CD14-positive monocyte (primary cell): ENCODE measurements around the gene FBN1. TPM values are rescaled to one million over a fixed set of nuclear protein-coding genes. Genes with fewer than 3 reads are reported as not detected.

ENCODE experiments used
- DNase-seq, 3 donors: peaks; one replicate each; pipeline ENCODE4 v3.0.0-alpha.2; 2011 to 2022
- H2AFZ ChIP-seq: 2 replicates; pipeline ENCODE4 v1.6.0; 2012; ENCODE audit warnings: mild to moderate bottlenecking, low read depth, low read length, inconsistent platforms; ENCODE audit not compliant: insufficient read depth, poor library complexity, severe bottlenecking
- H3K27ac ChIP-seq, 2 donors: 1 replicate in 1 of 2; 2 replicates in 1 of 2; pipeline ENCODE4 v1.5.1; 2012 to 2013; ENCODE audit warnings: low read length in 2 of 2, control low read depth in 1 of 2, inconsistent platforms in 1 of 2, low read depth in 1 of 2, mild to moderate bottlenecking in 1 of 2
- H3K27me3 ChIP-seq, 2 donors: one replicate each; pipeline versions ENCODE4 v1.6.0 to v1.6.1; 2011 to 2013; ENCODE audit warnings: low read length in 2 of 2; ENCODE audit not compliant: control insufficient read depth in 2 of 2, insufficient read depth in 2 of 2
- H3K36me3 ChIP-seq, 2 donors: replicated peaks in 1 of 2; 1 replicate in 1 of 2; 2 replicates in 1 of 2; pipeline versions ENCODE4 v1.5.1 to v1.6.1; 2012 to 2013; ENCODE audit warnings: low read length in 2 of 2, control low read depth in 1 of 2, inconsistent platforms in 1 of 2, mild to moderate bottlenecking in 1 of 2; ENCODE audit not compliant: insufficient read depth in 2 of 2, control insufficient read depth in 1 of 2
- H3K4me1 ChIP-seq, 2 donors: 1 replicate in 1 of 2; 2 replicates in 1 of 2; pipeline versions ENCODE4 v1.5.1 to v1.6.1; 2012 to 2013; ENCODE audit warnings: low read length in 2 of 2, control low read depth in 1 of 2, inconsistent platforms in 1 of 2, mild to moderate bottlenecking in 1 of 2, moderate library complexity in 1 of 2; ENCODE audit not compliant: insufficient read depth in 2 of 2, control insufficient read depth in 1 of 2
- H3K4me2 ChIP-seq: replicated peaks from 2 replicates; pipeline ENCODE3; 2012; ENCODE audit warnings: low read length, moderate library complexity, mild to moderate bottlenecking; ENCODE audit not compliant: poor library complexity, severe bottlenecking; ENCODE audit errors: extremely low read depth
- H3K4me3 ChIP-seq, 3 experiments: fragments of 200-600 bp in 1 of 3; sonication (generic) in 1 of 3; replicated peaks in 1 of 3; 1 replicate in 2 of 3; 2 replicates in 1 of 3; pipeline ENCODE4 v1.5.1; 2011 to 2013; ENCODE audit warnings: low read length in 3 of 3, mild to moderate bottlenecking in 3 of 3, control low read depth in 2 of 3, low read depth in 2 of 3, inconsistent platforms in 1 of 3, moderate library complexity in 1 of 3
- H3K79me2 ChIP-seq: 2 replicates; pipeline ENCODE4 v1.6.0; 2012; ENCODE audit warnings: mild to moderate bottlenecking, control low read depth, inconsistent platforms, low read length, moderate library complexity; ENCODE audit not compliant: insufficient read depth
- H3K9ac ChIP-seq: 2 replicates; pipeline ENCODE4 v1.6.0; 2017; ENCODE audit warnings: low read length, mild to moderate bottlenecking; ENCODE audit not compliant: insufficient read depth, poor library complexity, severe bottlenecking
- H3K9me3 ChIP-seq, 2 donors: replicated peaks in 1 of 2; 1 replicate in 1 of 2; 2 replicates in 1 of 2; pipeline versions ENCODE4 v1.5.1 to v1.6.1; 2012 to 2013; ENCODE audit warnings: low read length in 2 of 2, control low read depth in 1 of 2; ENCODE audit not compliant: control insufficient read depth in 1 of 2, insufficient read depth in 1 of 2
- H4K20me1 ChIP-seq: 2 replicates; pipeline ENCODE4 v1.6.0; 2012; ENCODE audit warnings: mild to moderate bottlenecking, low read length, control low read depth, moderate library complexity; ENCODE audit not compliant: insufficient read depth
- H3K27ac Mint-ChIP-seq, 7 donors: one replicate each; pipeline ENCODE4 v1.8.0; 2020; ENCODE audit warnings: mild to moderate bottlenecking in 7 of 7, mixed read lengths in 7 of 7, moderate library complexity in 6 of 7, inconsistent platforms in 2 of 7
- H3K27me3 Mint-ChIP-seq, 3 donors: one replicate each; pipeline ENCODE4 v1.8.0; 2021 to 2022; ENCODE audit warnings: low read depth in 3 of 3, mild to moderate bottlenecking in 3 of 3, mixed read lengths in 3 of 3, moderate library complexity in 3 of 3, inconsistent platforms in 1 of 3
- H3K36me3 Mint-ChIP-seq, 2 donors: one replicate each; pipeline ENCODE4 v1.8.0; 2020; ENCODE audit warnings: mixed read lengths in 2 of 2, inconsistent platforms in 1 of 2, mild to moderate bottlenecking in 1 of 2
- H3K4me1 Mint-ChIP-seq: one replicate; pipeline ENCODE4 v1.8.0; 2020; ENCODE audit warnings: mild to moderate bottlenecking, mixed read lengths
- H3K4me3 Mint-ChIP-seq, 2 donors: one replicate each; pipeline ENCODE4 v1.8.0; 2020; ENCODE audit warnings: mild to moderate bottlenecking in 2 of 2, mixed read lengths in 2 of 2, moderate library complexity in 1 of 2
- H3K9me3 Mint-ChIP-seq, 7 donors: one replicate each; pipeline ENCODE4 v1.8.0; 2020 to 2022; ENCODE audit warnings: mixed read lengths in 7 of 7, mild to moderate bottlenecking in 6 of 7, moderate library complexity in 6 of 7, inconsistent platforms in 2 of 7
- WGBS: methylation state at CpG from one replicate; pipeline ENCODE4 v1.1.5; 2013; ENCODE audit warnings: missing lambda C conversion rate; ENCODE audit not compliant: insufficient coverage; 5-methylcytosine and 5-hydroxymethylcytosine counted together
- intact Hi-C, 2 donors: fragments of 100-400 bp; cut with micrococcal nuclease; formaldehyde crosslinking; loops; one replicate each; pipeline versions ENCODE4 v1.15.0 to v1.15.1; 2023
- polyA plus RNA-seq, 3 donors: library from polyadenylated mRNA; depleted of rRNA in 1 of 3; unstranded in 2 of 3; stranded (reverse) in 1 of 3; fragments of 300-500 nt in 2 of 3; fragments of >200 nt in 1 of 3; fragmentation: Illumina TruSeq in 2 of 3; gene quantifications; 1 replicate in 2 of 3; 2 replicates in 1 of 3; pipeline ENCODE4 v1.2.3, GENCODE V29; 2012 to 2021
- TF ChIP-seq, protein P1 (sequence below): fragments of 200-600 bp; IDR thresholded peaks from one replicate; pipeline ENCODE4 v1.8.0; 2022; ENCODE audit warnings: antibody characterized with exemption, mild to moderate bottlenecking

FBN1 gene
- polyA plus RNA-seq, 3 donors: 0.29 TPM; not detected in 2

DNA sequence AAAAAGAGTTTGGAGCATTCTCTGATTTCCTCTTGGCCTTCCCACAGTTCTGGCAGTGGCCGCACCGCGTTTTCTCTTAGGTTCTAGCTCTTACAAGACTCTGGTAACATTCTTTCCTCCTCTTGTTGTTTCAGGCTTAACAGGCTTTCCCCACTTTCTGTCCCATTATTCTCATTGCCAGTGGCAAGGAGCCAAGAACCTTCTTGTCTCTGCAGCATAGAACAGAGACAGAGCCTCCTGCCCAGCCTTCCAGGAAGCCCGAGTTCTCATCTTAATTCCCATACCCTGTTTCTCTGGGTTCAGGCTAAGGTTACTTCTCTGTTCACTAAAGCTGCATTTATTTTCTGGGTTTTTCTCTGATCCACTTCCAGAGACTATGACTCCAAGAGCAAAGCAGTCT lies 253.2 kb downstream of the FBN1 start:
- Mint-ChIP-seq H3K4me1 (no peaks in the 10 kb centered on the region), H3K27me3 (peaks cover 0 to 1% (median 0%) of the 10 kb centered on the region in 3 donors), H3K27ac (no peak overlapping the region), H3K4me3 (no peak overlapping the region), H3K9me3 (no peaks in the 10 kb centered on the region), H3K36me3 (no peaks in the 10 kb centered on the region)
- 96% methylated on average over 3 of the region's 4 CpGs for WGBS
- TF ChIP-seq, protein P1, sequence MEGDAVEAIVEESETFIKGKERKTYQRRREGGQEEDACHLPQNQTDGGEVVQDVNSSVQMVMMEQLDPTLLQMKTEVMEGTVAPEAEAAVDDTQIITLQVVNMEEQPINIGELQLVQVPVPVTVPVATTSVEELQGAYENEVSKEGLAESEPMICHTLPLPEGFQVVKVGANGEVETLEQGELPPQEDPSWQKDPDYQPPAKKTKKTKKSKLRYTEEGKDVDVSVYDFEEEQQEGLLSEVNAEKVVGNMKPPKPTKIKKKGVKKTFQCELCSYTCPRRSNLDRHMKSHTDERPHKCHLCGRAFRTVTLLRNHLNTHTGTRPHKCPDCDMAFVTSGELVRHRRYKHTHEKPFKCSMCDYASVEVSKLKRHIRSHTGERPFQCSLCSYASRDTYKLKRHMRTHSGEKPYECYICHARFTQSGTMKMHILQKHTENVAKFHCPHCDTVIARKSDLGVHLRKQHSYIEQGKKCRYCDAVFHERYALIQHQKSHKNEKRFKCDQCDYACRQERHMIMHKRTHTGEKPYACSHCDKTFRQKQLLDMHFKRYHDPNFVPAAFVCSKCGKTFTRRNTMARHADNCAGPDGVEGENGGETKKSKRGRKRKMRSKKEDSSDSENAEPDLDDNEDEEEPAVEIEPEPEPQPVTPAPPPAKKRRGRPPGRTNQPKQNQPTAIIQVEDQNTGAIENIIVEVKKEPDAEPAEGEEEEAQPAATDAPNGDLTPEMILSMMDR: no peak
- Histone ChIP-seq H3K4me2 (no peak overlapping the region), H3K4me3 (no peak overlapping the region), H2AFZ (no peak overlapping the region), H3K79me2 (no peaks in the 10 kb centered on the region), H3K9me3 (no peaks in the 10 kb centered on the region), H3K4me1 (no peaks in the 10 kb centered on the region), H3K36me3 (no peaks in the 10 kb centered on the region), H3K27ac (no peak overlapping the region), H4K20me1 (no peaks in the 10 kb centered on the region), H3K9ac (no peak overlapping the region), H3K27me3 (no peaks in the 10 kb centered on the region)
- no peak for DNase-seq
- intact Hi-C loops: no loop called here

DNA sequence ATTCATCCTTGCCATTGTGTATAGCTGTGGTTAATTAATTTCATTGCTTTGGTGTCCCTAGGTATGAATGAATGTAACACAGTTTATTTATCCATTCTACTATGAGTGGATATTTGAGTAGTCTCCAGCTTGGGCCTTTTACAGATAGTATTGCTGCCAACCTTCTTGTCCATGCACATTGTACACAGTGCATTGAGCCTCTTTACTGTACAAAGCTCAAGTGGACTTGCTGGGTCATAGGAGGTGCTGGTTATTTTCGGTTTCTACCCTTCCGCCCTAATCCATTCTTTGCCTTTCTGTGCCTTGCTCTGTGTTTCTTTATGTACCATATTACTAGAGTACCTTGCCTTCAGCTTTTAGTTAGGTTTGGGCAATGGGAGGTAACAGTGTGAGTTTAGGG lies 253.6 kb downstream of the FBN1 start:
- TF ChIP-seq, protein P1: no peak
- Histone ChIP-seq H3K9ac (no peak overlapping the region), H3K4me1 (no peaks in the 10 kb centered on the region), H3K4me3 (no peak overlapping the region), H2AFZ (no peak overlapping the region), H3K79me2 (no peaks in the 10 kb centered on the region), H3K9me3 (no peaks in the 10 kb centered on the region), H3K27me3 (no peaks in the 10 kb centered on the region), H3K27ac (no peak overlapping the region), H4K20me1 (no peaks in the 10 kb centered on the region), H3K36me3 (no peaks in the 10 kb centered on the region), H3K4me2 (no peak overlapping the region)
- intact Hi-C loops: no loop called here
- no peak overlapping the region for H3K4me3 Mint-ChIP-seq
- no peaks in the 10 kb centered on the region for H3K9me3 Mint-ChIP-seq
- no CpG with 5 or more reads among the region's 2 CpGs for WGBS
- H3K36me3 Mint-ChIP-seq: no peaks in the 10 kb centered on the region
- H3K27me3 Mint-ChIP-seq: peaks cover 0 to 1% (median 0%) of the 10 kb centered on the region in 3 donors
- no peak overlapping the region for H3K27ac Mint-ChIP-seq
- no peaks in the 10 kb centered on the region for H3K4me1 Mint-ChIP-seq
- no peak for DNase-seq
